Keratinocyte (primary cell): Measurements from ENCODE around the gene TLCD3A. TPM values are rescaled to one million over a fixed set of nuclear protein-coding genes. Genes with fewer than 3 reads are reported as not detected.

Experiments used
- DNase-seq: peaks from one replicate; pipeline ENCODE4 v3.0.0-alpha.2; 2011; ENCODE audit warnings: low read depth, missing footprints, low spot score
- FAIRE-seq: peaks from 2 replicates; lab custom pipeline; 2011; peaks lifted over from hg19 to GRCh38; lab: Jason Lieb, UNC
- H2AFZ ChIP-seq: 2 replicates; pipeline ENCODE4 v1.6.0; 2012; ENCODE audit warnings: low read length, control low read depth, inconsistent platforms; ENCODE audit not compliant: control insufficient read depth
- H3K27ac ChIP-seq: 2 replicates; pipeline ENCODE4 v1.5.1; 2011; ENCODE audit warnings: low read length; ENCODE audit not compliant: control insufficient read depth, insufficient read depth
- H3K27me3 ChIP-seq: 3 replicates; pipeline ENCODE4 v1.6.0; 2011; ENCODE audit warnings: low read length; ENCODE audit not compliant: control insufficient read depth, insufficient read depth; ENCODE audit errors: extremely low read depth
- H3K36me3 ChIP-seq, 2 experiments: 2 replicates in 1 of 2; 3 replicates in 1 of 2; pipeline ENCODE4 v1.5.1; 2011; ENCODE audit warnings: low read length in 2 of 2, mild to moderate bottlenecking in 1 of 2; ENCODE audit not compliant: control insufficient read depth in 2 of 2, insufficient read depth in 2 of 2; ENCODE audit errors: extremely low read depth in 1 of 2
- H3K4me1 ChIP-seq: 3 replicates; pipeline ENCODE4 v1.5.1; 2011; ENCODE audit warnings: low read length; ENCODE audit not compliant: control insufficient read depth, insufficient read depth; ENCODE audit errors: extremely low read depth
- H3K4me2 ChIP-seq: 3 replicates; pipeline ENCODE4 v1.6.0; 2011; ENCODE audit warnings: low read depth, low read length; ENCODE audit not compliant: control insufficient read depth, insufficient read depth; ENCODE audit errors: extremely low read depth
- H3K4me3 ChIP-seq, 3 experiments: fragments of 200-600 bp in 1 of 3; sonication (generic) in 1 of 3; 2 replicates in 2 of 3; 3 replicates in 1 of 3; pipeline ENCODE4 v1.5.1; 2011 to 2016; ENCODE audit warnings: low read length in 3 of 3, mild to moderate bottlenecking in 3 of 3, control low read depth in 2 of 3, inconsistent platforms in 1 of 3, low read depth in 1 of 3, mixed read lengths in 1 of 3, mixed run types in 1 of 3, moderate library complexity in 1 of 3; ENCODE audit not compliant: control insufficient read depth in 2 of 3, insufficient read depth in 2 of 3; ENCODE audit errors: extremely low read depth in 1 of 3
- H3K79me2 ChIP-seq: 2 replicates; pipeline ENCODE4 v1.6.0; 2012; ENCODE audit warnings: low read length; ENCODE audit not compliant: control insufficient read depth, insufficient read depth
- H3K9ac ChIP-seq: 3 replicates; pipeline ENCODE4 v1.6.0; 2011; ENCODE audit warnings: low read length; ENCODE audit not compliant: control insufficient read depth, insufficient read depth; ENCODE audit errors: extremely low read depth
- H3K9me1 ChIP-seq: 3 replicates; pipeline ENCODE4 v1.6.0; 2011; ENCODE audit warnings: low read length; ENCODE audit not compliant: control insufficient read depth, insufficient read depth; ENCODE audit errors: extremely low read depth
- H3K9me3 ChIP-seq: 2 replicates; pipeline ENCODE4 v1.5.1; 2012; ENCODE audit warnings: low read depth, low read length; ENCODE audit not compliant: control insufficient read depth
- H4K20me1 ChIP-seq: 3 replicates; pipeline ENCODE4 v1.6.0; 2011; ENCODE audit warnings: low read length; ENCODE audit not compliant: control insufficient read depth, insufficient read depth; ENCODE audit errors: extremely low read depth
- EZH2 ChIP-seq: IDR thresholded peaks from one replicate; pipeline ENCODE4 v1.6.1; 2012; ENCODE audit warnings: inconsistent platforms, mild to moderate bottlenecking, low read length, moderate library complexity
- dilution Hi-C: fragments of 300-500 bp; cut with MboI; formaldehyde crosslinking; loops from one replicate; pipeline ENCODE4 v1.7.0; 2020; ENCODE audit warnings: low sequenced_read_pairs; ENCODE audit not compliant: extremely low pct_ligation_motif_present
- polyA plus RNA-seq, 5 experiments: library from polyadenylated mRNA; depleted of rRNA in 3 of 5; stranded (reverse) in 3 of 5; stranded (forward) in 1 of 5; unstranded in 1 of 5; fragments of >200 nt; gene quantifications; 1 replicate in 1 of 5; 2 replicates in 3 of 5; 3 replicates in 1 of 5; pipeline versions ENCODE4 v1.2.1 to v1.2.3, GENCODE V29; 2011 to 2012; ENCODE audit warnings: missing spikeins in 2 of 5, low read depth in 1 of 5, low replicate concordance in 1 of 5
- TF ChIP-seq, protein P1 (sequence below), 3 experiments: IDR thresholded peaks in 1 of 3; conservative IDR thresholded peaks in 1 of 3; optimal IDR thresholded peaks in 1 of 3; 2 replicates in 2 of 3; 3 replicates in 1 of 3; pipeline versions ENCODE3 to v1.5.1; 2011; ENCODE audit warnings: low read length in 3 of 3, mild to moderate bottlenecking in 3 of 3, moderate library complexity in 2 of 3, control low read depth in 1 of 3, inconsistent platforms in 1 of 3; ENCODE audit not compliant: insufficient read depth in 2 of 3; ENCODE audit errors: extremely low read depth in 1 of 3

TLCD3A gene
- polyA plus RNA-seq, 1 donor (not counting 4 experiments of a cell fraction or from before 2014, with no cell fraction given), result 34.1 TPM

DNA sequence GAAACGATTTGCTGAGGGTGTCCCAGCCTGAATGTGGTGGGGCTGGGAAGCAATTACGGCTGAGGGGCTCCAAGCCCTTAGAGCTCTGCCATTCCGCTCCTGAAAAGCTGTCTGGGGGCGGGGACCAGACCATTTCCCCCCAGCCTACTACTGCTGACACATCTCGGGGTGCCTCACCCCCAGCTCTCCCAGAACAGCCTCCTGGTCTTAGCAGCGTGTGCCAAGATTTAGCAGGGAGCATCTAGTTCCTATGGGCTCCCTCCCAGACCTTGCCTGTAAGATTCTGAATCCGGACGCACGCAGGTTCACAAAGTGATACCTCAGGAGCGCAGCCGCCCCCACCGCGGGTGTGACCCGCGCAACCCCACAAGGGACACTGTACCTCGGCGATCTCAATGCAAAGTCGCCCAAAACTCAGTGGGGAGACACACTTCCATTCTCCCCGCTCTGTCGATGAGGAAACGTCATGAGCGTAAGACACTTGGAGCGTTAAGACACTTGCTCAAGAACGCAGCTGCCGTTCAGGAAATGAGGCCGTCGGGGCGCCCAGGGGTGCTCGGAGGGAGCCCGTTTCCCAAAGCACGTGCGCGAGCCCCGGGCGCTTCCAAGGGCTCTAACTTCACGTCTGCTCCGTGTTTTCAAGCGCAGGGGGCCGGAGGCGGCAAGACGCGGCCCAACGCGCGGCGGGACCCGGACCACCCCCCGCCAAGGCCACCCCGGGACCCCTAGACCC, 19.0 kb downstream of the TLCD3A start:
- peak overlapping the region; percentile 87 for H3K4me2 ChIP-seq
- H3K79me2 ChIP-seq, result peaks cover 53% of the 10 kb centered on the region
- DNase-seq, result no peak

DNA sequence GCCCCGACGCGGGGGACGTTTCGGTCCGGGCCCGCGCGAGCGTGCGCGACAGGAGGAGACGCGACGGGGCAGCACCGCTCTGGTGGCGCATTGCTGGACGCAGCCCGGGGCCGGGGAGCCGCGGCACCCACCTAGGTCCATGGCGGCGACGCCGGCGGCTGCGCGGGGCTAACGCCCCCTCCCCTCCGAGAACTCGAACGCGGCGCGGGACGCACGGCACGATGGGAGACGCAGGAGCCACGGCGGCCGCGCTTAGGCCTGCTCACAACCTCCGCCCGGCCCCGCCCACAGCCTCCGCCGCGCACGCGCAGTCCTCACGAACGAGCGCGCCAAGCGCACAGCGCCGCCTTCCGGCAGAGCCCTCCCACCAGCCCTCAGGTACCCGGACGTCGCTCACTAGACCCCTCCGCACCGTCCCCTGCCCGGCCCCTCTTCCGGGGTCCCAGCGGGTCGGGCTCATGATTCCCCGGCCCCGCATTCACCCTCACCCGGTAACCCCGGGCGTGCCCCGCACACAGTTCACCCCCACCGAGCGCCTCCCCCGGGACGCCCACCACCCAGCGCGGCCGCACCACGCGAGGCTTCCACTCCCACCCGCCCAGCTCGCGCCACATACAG, 19.7 kb downstream of the TLCD3A start, which contains the start of gene GEMIN4:
TSS of gene GEMIN4 (minus strand) at position 263 of the 618 bp plus-strand sequence. CDS start at position 141, 122 bp downstream.
- H3K27ac ChIP-seq, result peak within 1 kb of the TSS; percentile 85
- peak within 1 kb of the TSS; percentile 87 for H3K4me2 ChIP-seq
- TF ChIP-seq EZH2, result no peak
- TF ChIP-seq, protein P1, sequence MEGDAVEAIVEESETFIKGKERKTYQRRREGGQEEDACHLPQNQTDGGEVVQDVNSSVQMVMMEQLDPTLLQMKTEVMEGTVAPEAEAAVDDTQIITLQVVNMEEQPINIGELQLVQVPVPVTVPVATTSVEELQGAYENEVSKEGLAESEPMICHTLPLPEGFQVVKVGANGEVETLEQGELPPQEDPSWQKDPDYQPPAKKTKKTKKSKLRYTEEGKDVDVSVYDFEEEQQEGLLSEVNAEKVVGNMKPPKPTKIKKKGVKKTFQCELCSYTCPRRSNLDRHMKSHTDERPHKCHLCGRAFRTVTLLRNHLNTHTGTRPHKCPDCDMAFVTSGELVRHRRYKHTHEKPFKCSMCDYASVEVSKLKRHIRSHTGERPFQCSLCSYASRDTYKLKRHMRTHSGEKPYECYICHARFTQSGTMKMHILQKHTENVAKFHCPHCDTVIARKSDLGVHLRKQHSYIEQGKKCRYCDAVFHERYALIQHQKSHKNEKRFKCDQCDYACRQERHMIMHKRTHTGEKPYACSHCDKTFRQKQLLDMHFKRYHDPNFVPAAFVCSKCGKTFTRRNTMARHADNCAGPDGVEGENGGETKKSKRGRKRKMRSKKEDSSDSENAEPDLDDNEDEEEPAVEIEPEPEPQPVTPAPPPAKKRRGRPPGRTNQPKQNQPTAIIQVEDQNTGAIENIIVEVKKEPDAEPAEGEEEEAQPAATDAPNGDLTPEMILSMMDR (optimal IDR thresholded peaks at IDR 0.05 in 1 of 3, IDR thresholded peaks at IDR 0.05 in 1 of 3, conservative IDR thresholded peaks at IDR 0.05 in 1 of 3; ENCODE audit: extremely low read depth in 1 of 3, insufficient read depth in 2 of 3, low read length in 3 of 3), result peak; percentile 71 to 99 (median 97)
- FAIRE-seq (no peak), DNase-seq (peak; percentile 32)
- no peaks in the 10 kb centered on the region for H4K20me1 ChIP-seq
- no peaks in the 10 kb centered on the region for H3K9me1 ChIP-seq
- dilution Hi-C loops, result no loop called here
- peak within 1 kb of the TSS; percentile 67 for H2AFZ ChIP-seq
- H3K9me3 ChIP-seq, result no peaks in the 10 kb centered on the region
- peaks cover 30% of the 10 kb centered on the region for H3K4me1 ChIP-seq
- H3K9ac ChIP-seq, result peak within 1 kb of the TSS; percentile 90
- peaks cover 5 to 14% of the 10 kb centered on the region in 2 experiments for H3K36me3 ChIP-seq
- H3K4me3 ChIP-seq, result peak within 1 kb of the TSS; percentile 54 to 92 (median 87)
- peaks cover 46% of the 10 kb centered on the region for H3K79me2 ChIP-seq
- H3K27me3 ChIP-seq, result no peaks in the 10 kb centered on the region

More for the DNA sequence above, 19.0 kb downstream of the TLCD3A start:
- Histone ChIP-seq H3K36me3 (peaks cover 9 to 14% of the 10 kb centered on the region in 2 experiments), H3K4me1 (peaks cover 24% of the 10 kb centered on the region), H4K20me1 (no peaks in the 10 kb centered on the region), H3K27ac (peak overlapping the region; percentile 85), H3K9me3 (no peaks in the 10 kb centered on the region), H3K27me3 (no peaks in the 10 kb centered on the region), H3K4me3 (peak overlapping the region; percentile 54 to 92 (median 87)), H2AFZ (peak overlapping the region; percentile 62), H3K9ac (peak overlapping the region; percentile 90), H3K9me1 (no peaks in the 10 kb centered on the region)
- dilution Hi-C loops, result no loop called here
- FAIRE-seq, result no peak
- TF ChIP-seq, protein P1 (optimal IDR thresholded peaks at IDR 0.05 in 1 of 3, IDR thresholded peaks at IDR 0.05 in 1 of 3, conservative IDR thresholded peaks at IDR 0.05 in 1 of 3; ENCODE audit: extremely low read depth in 1 of 3, insufficient read depth in 2 of 3, low read length in 3 of 3), result no peak
- no peak for TF ChIP-seq EZH2
